ENCODE measurements around the gene USP13. TPM values are rescaled to one million over a fixed set of nuclear protein-coding genes. Genes with fewer than 3 reads are reported as not detected.

USP13 gene
- total and polyA plus RNA-seq, 2 donors from 2014 or later, result 3.0 to 9.0 TPM

DNA sequence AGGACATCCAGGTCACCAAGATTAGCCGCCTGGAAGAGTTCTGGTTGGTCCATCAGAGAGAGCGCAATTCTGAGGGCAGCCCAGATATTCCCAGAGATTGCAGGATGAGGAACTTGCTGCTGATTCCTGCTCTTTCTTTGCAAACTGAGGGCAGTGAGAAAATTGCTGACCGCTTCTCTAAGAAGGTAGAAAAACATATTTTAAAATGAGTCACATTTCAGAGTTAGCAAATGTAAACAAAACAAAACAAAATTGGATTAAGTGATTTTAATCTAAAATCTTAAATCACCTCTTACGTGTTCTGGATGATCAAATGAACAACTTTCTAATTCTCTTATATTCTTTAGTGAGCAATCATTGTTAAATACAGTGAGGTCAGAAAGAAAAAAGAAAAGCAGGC is 149.0 kb downstream of the USP13 start:
- Histone ChIP-seq H3K4me1 (ENCODE audit: control insufficient read depth in 2 of 3, insufficient read depth in 2 of 3, low read depth in 1 of 3, low read length in 3 of 3) (no peaks in the 10 kb centered on the region), H3K27ac (ENCODE audit: low read depth in 2 of 2, low read length in 2 of 2) (no peak overlapping the region), H3K9me3 (ENCODE audit: control insufficient read depth in 2 of 3, insufficient read depth in 1 of 3, low read length in 3 of 3) (no peaks in the 10 kb centered on the region), H3K4me3 (ENCODE audit: low read length in 3 of 3) (no peak overlapping the region), H3K36me3 (ENCODE audit: control insufficient read depth in 2 of 3, insufficient read depth in 3 of 3, low read length in 3 of 3) (no peaks in the 10 kb centered on the region), H3K27me3 (ENCODE audit: control insufficient read depth, insufficient read depth, low read length) (no peaks in the 10 kb centered on the region), H3K9ac (ENCODE audit: low read length in 3 of 3) (no peak overlapping the region)
- FAIRE-seq (no peak), DNase-seq (no peak)
- TF ChIP-seq, protein P1, sequence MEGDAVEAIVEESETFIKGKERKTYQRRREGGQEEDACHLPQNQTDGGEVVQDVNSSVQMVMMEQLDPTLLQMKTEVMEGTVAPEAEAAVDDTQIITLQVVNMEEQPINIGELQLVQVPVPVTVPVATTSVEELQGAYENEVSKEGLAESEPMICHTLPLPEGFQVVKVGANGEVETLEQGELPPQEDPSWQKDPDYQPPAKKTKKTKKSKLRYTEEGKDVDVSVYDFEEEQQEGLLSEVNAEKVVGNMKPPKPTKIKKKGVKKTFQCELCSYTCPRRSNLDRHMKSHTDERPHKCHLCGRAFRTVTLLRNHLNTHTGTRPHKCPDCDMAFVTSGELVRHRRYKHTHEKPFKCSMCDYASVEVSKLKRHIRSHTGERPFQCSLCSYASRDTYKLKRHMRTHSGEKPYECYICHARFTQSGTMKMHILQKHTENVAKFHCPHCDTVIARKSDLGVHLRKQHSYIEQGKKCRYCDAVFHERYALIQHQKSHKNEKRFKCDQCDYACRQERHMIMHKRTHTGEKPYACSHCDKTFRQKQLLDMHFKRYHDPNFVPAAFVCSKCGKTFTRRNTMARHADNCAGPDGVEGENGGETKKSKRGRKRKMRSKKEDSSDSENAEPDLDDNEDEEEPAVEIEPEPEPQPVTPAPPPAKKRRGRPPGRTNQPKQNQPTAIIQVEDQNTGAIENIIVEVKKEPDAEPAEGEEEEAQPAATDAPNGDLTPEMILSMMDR (IDR thresholded peaks at IDR 0.05; ENCODE audit: borderline replicate concordance, extremely low read depth, insufficient read depth), result no peak
- intact Hi-C loops (cut with DNase I), result no loop called here

GRCh38 chr3:179806177-179806576 is 153.3 kb downstream of the USP13 start:
- TF ChIP-seq, protein P1 (IDR thresholded peaks at IDR 0.05; ENCODE audit: borderline replicate concordance, extremely low read depth, insufficient read depth), result no peak
- Histone ChIP-seq H3K36me3 (ENCODE audit: control insufficient read depth in 2 of 3, insufficient read depth in 3 of 3, low read length in 3 of 3) (no peaks in the 10 kb centered on the region), H3K9me3 (ENCODE audit: control insufficient read depth in 2 of 3, insufficient read depth in 1 of 3, low read length in 3 of 3) (no peaks in the 10 kb centered on the region), H3K4me3 (ENCODE audit: low read length in 3 of 3) (no peak overlapping the region), H3K4me1 (ENCODE audit: control insufficient read depth in 2 of 3, insufficient read depth in 2 of 3, low read depth in 1 of 3, low read length in 3 of 3) (no peaks in the 10 kb centered on the region), H3K27me3 (ENCODE audit: control insufficient read depth, insufficient read depth, low read length) (no peaks in the 10 kb centered on the region), H3K27ac (ENCODE audit: low read depth in 2 of 2, low read length in 2 of 2) (no peak overlapping the region), H3K9ac (ENCODE audit: low read length in 3 of 3) (no peak overlapping the region)
- no peak for FAIRE-seq
- intact Hi-C loops (cut with DNase I), result no loop called here
- DNase-seq, result no peak

GRCh38 chr3:179807588-179807987 is 154.7 kb downstream of the USP13 start:
- Histone ChIP-seq H3K27ac (ENCODE audit: low read depth in 2 of 2, low read length in 2 of 2) (no peak overlapping the region), H3K27me3 (ENCODE audit: control insufficient read depth, insufficient read depth, low read length) (no peaks in the 10 kb centered on the region), H3K9ac (ENCODE audit: low read length in 3 of 3) (no peak overlapping the region), H3K4me3 (ENCODE audit: low read length in 3 of 3) (no peak overlapping the region), H3K4me1 (ENCODE audit: control insufficient read depth in 2 of 3, insufficient read depth in 2 of 3, low read depth in 1 of 3, low read length in 3 of 3) (no peaks in the 10 kb centered on the region), H3K9me3 (ENCODE audit: control insufficient read depth in 2 of 3, insufficient read depth in 1 of 3, low read length in 3 of 3) (no peaks in the 10 kb centered on the region), H3K36me3 (ENCODE audit: control insufficient read depth in 2 of 3, insufficient read depth in 3 of 3, low read length in 3 of 3) (no peaks in the 10 kb centered on the region)
- TF ChIP-seq, protein P1 (IDR thresholded peaks at IDR 0.05; ENCODE audit: borderline replicate concordance, extremely low read depth, insufficient read depth), result no peak
- FAIRE-seq (no peak), DNase-seq (no peak)
- intact Hi-C loops (cut with DNase I), result no loop called here

GRCh38 chr3:179809639-179810038 is 156.8 kb downstream of the USP13 start:
- H3K4me3 ChIP-seq (ENCODE audit: low read length in 3 of 3), result no peak overlapping the region
- FAIRE-seq (no peak), DNase-seq (no peak)
- no peak overlapping the region for H3K27ac ChIP-seq (ENCODE audit: low read depth in 2 of 2, low read length in 2 of 2)
- H3K36me3 ChIP-seq (ENCODE audit: control insufficient read depth in 2 of 3, insufficient read depth in 3 of 3, low read length in 3 of 3), result no peaks in the 10 kb centered on the region
- H3K4me1 ChIP-seq (ENCODE audit: control insufficient read depth in 2 of 3, insufficient read depth in 2 of 3, low read depth in 1 of 3, low read length in 3 of 3), result no peaks in the 10 kb centered on the region
- H3K9me3 ChIP-seq (ENCODE audit: control insufficient read depth in 2 of 3, insufficient read depth in 1 of 3, low read length in 3 of 3), result no peaks in the 10 kb centered on the region
- no peak overlapping the region for H3K9ac ChIP-seq (ENCODE audit: low read length in 3 of 3)
- no peaks in the 10 kb centered on the region for H3K27me3 ChIP-seq (ENCODE audit: control insufficient read depth, insufficient read depth, low read length)
- intact Hi-C loops (cut with DNase I), result no loop called here
- TF ChIP-seq, protein P1 (IDR thresholded peaks at IDR 0.05; ENCODE audit: borderline replicate concordance, extremely low read depth, insufficient read depth), result no peak
